Keratinocyte (primary cell): ENCODE data around the gene PLCG2. TPM values are rescaled to one million over a fixed set of nuclear protein-coding genes. Genes with fewer than 3 reads are reported as not detected.

Source experiments
- DNase-seq: peaks from one replicate; pipeline ENCODE4 v3.0.0-alpha.2; 2011; ENCODE audit warnings: low read depth, missing footprints, low spot score
- FAIRE-seq: peaks from 2 replicates; lab custom pipeline; 2011; peaks lifted over from hg19 to GRCh38; lab: Jason Lieb, UNC
- H2AFZ ChIP-seq: 2 replicates; pipeline ENCODE4 v1.6.0; 2012; ENCODE audit warnings: low read length, control low read depth, inconsistent platforms; ENCODE audit not compliant: control insufficient read depth
- H3K27ac ChIP-seq: 2 replicates; pipeline ENCODE4 v1.5.1; 2011; ENCODE audit warnings: low read length; ENCODE audit not compliant: control insufficient read depth, insufficient read depth
- H3K27me3 ChIP-seq: 3 replicates; pipeline ENCODE4 v1.6.0; 2011; ENCODE audit warnings: low read length; ENCODE audit not compliant: control insufficient read depth, insufficient read depth; ENCODE audit errors: extremely low read depth
- H3K36me3 ChIP-seq, 2 experiments: 2 replicates in 1 of 2; 3 replicates in 1 of 2; pipeline ENCODE4 v1.5.1; 2011; ENCODE audit warnings: low read length in 2 of 2, mild to moderate bottlenecking in 1 of 2; ENCODE audit not compliant: control insufficient read depth in 2 of 2, insufficient read depth in 2 of 2; ENCODE audit errors: extremely low read depth in 1 of 2
- H3K4me1 ChIP-seq: 3 replicates; pipeline ENCODE4 v1.5.1; 2011; ENCODE audit warnings: low read length; ENCODE audit not compliant: control insufficient read depth, insufficient read depth; ENCODE audit errors: extremely low read depth
- H3K4me2 ChIP-seq: 3 replicates; pipeline ENCODE4 v1.6.0; 2011; ENCODE audit warnings: low read depth, low read length; ENCODE audit not compliant: control insufficient read depth, insufficient read depth; ENCODE audit errors: extremely low read depth
- H3K4me3 ChIP-seq, 3 experiments: fragments of 200-600 bp in 1 of 3; sonication (generic) in 1 of 3; 2 replicates in 2 of 3; 3 replicates in 1 of 3; pipeline ENCODE4 v1.5.1; 2011 to 2016; ENCODE audit warnings: low read length in 3 of 3, mild to moderate bottlenecking in 3 of 3, control low read depth in 2 of 3, inconsistent platforms in 1 of 3, low read depth in 1 of 3, mixed read lengths in 1 of 3, mixed run types in 1 of 3, moderate library complexity in 1 of 3; ENCODE audit not compliant: control insufficient read depth in 2 of 3, insufficient read depth in 2 of 3; ENCODE audit errors: extremely low read depth in 1 of 3
- H3K79me2 ChIP-seq: 2 replicates; pipeline ENCODE4 v1.6.0; 2012; ENCODE audit warnings: low read length; ENCODE audit not compliant: control insufficient read depth, insufficient read depth
- H3K9ac ChIP-seq: 3 replicates; pipeline ENCODE4 v1.6.0; 2011; ENCODE audit warnings: low read length; ENCODE audit not compliant: control insufficient read depth, insufficient read depth; ENCODE audit errors: extremely low read depth
- H3K9me1 ChIP-seq: 3 replicates; pipeline ENCODE4 v1.6.0; 2011; ENCODE audit warnings: low read length; ENCODE audit not compliant: control insufficient read depth, insufficient read depth; ENCODE audit errors: extremely low read depth
- H3K9me3 ChIP-seq: 2 replicates; pipeline ENCODE4 v1.5.1; 2012; ENCODE audit warnings: low read depth, low read length; ENCODE audit not compliant: control insufficient read depth
- H4K20me1 ChIP-seq: 3 replicates; pipeline ENCODE4 v1.6.0; 2011; ENCODE audit warnings: low read length; ENCODE audit not compliant: control insufficient read depth, insufficient read depth; ENCODE audit errors: extremely low read depth
- EZH2 ChIP-seq: IDR thresholded peaks from one replicate; pipeline ENCODE4 v1.6.1; 2012; ENCODE audit warnings: inconsistent platforms, mild to moderate bottlenecking, low read length, moderate library complexity
- dilution Hi-C: fragments of 300-500 bp; cut with MboI; formaldehyde crosslinking; loops from one replicate; pipeline ENCODE4 v1.7.0; 2020; ENCODE audit warnings: low sequenced_read_pairs; ENCODE audit not compliant: extremely low pct_ligation_motif_present
- polyA plus RNA-seq, 5 experiments: library from polyadenylated mRNA; depleted of rRNA in 3 of 5; stranded (reverse) in 3 of 5; stranded (forward) in 1 of 5; unstranded in 1 of 5; fragments of >200 nt; gene quantifications; 1 replicate in 1 of 5; 2 replicates in 3 of 5; 3 replicates in 1 of 5; pipeline versions ENCODE4 v1.2.1 to v1.2.3, GENCODE V29; 2011 to 2012; ENCODE audit warnings: missing spikeins in 2 of 5, low read depth in 1 of 5, low replicate concordance in 1 of 5
- TF ChIP-seq, protein P1 (sequence below), 3 experiments: IDR thresholded peaks in 1 of 3; conservative IDR thresholded peaks in 1 of 3; optimal IDR thresholded peaks in 1 of 3; 2 replicates in 2 of 3; 3 replicates in 1 of 3; pipeline versions ENCODE3 to v1.5.1; 2011; ENCODE audit warnings: low read length in 3 of 3, mild to moderate bottlenecking in 3 of 3, moderate library complexity in 2 of 3, control low read depth in 1 of 3, inconsistent platforms in 1 of 3; ENCODE audit not compliant: insufficient read depth in 2 of 3; ENCODE audit errors: extremely low read depth in 1 of 3

Gene PLCG2
- polyA plus RNA-seq, 1 donor (not counting 4 experiments of a cell fraction or from before 2014, with no cell fraction given): 3.5 TPM

DNA sequence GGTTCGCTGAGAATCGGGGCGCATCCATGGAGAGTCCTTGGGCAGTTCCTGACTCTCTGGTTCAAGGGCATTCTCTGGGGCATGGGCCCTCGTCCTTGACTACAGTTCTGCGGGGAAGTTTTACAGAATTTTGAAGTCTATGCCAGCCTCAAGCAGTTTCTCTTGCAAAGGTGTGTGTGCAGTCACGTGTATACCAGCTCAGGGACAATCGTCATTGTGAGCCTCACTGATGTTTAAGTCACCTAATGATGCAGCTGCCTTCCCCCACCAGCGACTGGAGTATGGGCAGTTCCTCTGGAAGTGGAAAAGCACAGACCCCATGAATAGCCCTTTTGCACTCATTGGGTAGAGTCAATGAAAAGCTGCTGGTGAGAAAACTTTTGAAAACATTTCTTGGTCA, 1.3 kb downstream of the PLCG2 start:
- H3K9me3 ChIP-seq: no peaks in the 10 kb centered on the region
- no peak for DNase-seq
- H3K27ac ChIP-seq: no peak overlapping the region
- no peaks in the 10 kb centered on the region for H3K79me2 ChIP-seq
- peaks cover 4% of the 10 kb centered on the region for H3K4me1 ChIP-seq
- H3K9me1 ChIP-seq: no peaks in the 10 kb centered on the region
- H3K27me3 ChIP-seq: peaks cover 26% of the 10 kb centered on the region
- dilution Hi-C loops: no loop called here
- no peak overlapping the region for H3K9ac ChIP-seq
- no peaks in the 10 kb centered on the region for H4K20me1 ChIP-seq
- H3K4me2 ChIP-seq: peak overlapping the region; percentile 84
- no peak overlapping the region for H3K4me3 ChIP-seq
- H2AFZ ChIP-seq: no peak overlapping the region
- H3K36me3 ChIP-seq: peaks cover 0 to 2% of the 10 kb centered on the region in 2 experiments
- no peak for FAIRE-seq
- TF ChIP-seq, protein P1, sequence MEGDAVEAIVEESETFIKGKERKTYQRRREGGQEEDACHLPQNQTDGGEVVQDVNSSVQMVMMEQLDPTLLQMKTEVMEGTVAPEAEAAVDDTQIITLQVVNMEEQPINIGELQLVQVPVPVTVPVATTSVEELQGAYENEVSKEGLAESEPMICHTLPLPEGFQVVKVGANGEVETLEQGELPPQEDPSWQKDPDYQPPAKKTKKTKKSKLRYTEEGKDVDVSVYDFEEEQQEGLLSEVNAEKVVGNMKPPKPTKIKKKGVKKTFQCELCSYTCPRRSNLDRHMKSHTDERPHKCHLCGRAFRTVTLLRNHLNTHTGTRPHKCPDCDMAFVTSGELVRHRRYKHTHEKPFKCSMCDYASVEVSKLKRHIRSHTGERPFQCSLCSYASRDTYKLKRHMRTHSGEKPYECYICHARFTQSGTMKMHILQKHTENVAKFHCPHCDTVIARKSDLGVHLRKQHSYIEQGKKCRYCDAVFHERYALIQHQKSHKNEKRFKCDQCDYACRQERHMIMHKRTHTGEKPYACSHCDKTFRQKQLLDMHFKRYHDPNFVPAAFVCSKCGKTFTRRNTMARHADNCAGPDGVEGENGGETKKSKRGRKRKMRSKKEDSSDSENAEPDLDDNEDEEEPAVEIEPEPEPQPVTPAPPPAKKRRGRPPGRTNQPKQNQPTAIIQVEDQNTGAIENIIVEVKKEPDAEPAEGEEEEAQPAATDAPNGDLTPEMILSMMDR (optimal IDR thresholded peaks at IDR 0.05 in 1 of 3, IDR thresholded peaks at IDR 0.05 in 1 of 3, conservative IDR thresholded peaks at IDR 0.05 in 1 of 3; ENCODE audit: extremely low read depth in 1 of 3, insufficient read depth in 2 of 3, low read length in 3 of 3): no peak
- TF ChIP-seq EZH2: no peak

DNA sequence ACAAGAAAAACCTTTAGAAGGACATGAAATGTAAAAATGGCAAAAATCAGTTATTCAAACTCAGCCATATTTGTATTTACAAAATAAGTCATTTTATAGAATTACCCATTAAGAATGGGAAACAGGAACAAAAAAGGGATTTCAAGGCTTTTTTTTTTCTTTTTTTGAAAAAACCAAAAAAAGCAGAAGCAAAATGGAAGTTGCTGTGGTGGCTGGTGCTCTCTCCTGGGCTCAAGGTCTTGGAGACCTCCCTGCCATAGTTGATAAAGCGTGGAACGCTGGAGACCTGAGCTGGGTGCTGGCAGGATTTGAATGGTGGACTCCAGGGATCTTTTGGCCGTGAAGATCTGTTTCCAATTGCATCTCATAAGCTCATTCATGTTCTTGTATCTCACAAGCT, 3.1 kb downstream of the PLCG2 start:
- no peak for TF ChIP-seq EZH2
- TF ChIP-seq, protein P1 (optimal IDR thresholded peaks at IDR 0.05 in 1 of 3, IDR thresholded peaks at IDR 0.05 in 1 of 3, conservative IDR thresholded peaks at IDR 0.05 in 1 of 3; ENCODE audit: extremely low read depth in 1 of 3, insufficient read depth in 2 of 3, low read length in 3 of 3): no peak
- FAIRE-seq: no peak

More for the DNA sequence above, 3.1 kb downstream of the PLCG2 start:
- no peak overlapping the region for H3K4me2 ChIP-seq
- peaks cover 12% of the 10 kb centered on the region for H3K4me1 ChIP-seq
- H3K27ac ChIP-seq: no peak overlapping the region
- dilution Hi-C loops: no loop called here
- H4K20me1 ChIP-seq: no peaks in the 10 kb centered on the region
- H3K9me3 ChIP-seq: no peaks in the 10 kb centered on the region
- no peak overlapping the region for H3K9ac ChIP-seq
- H3K4me3 ChIP-seq: no peak overlapping the region
- H3K27me3 ChIP-seq: peaks cover 26% of the 10 kb centered on the region
- DNase-seq: no peak
- H3K36me3 ChIP-seq: peaks cover 0 to 2% of the 10 kb centered on the region in 2 experiments
- H3K9me1 ChIP-seq: no peaks in the 10 kb centered on the region
- H2AFZ ChIP-seq: no peak overlapping the region
- H3K79me2 ChIP-seq: no peaks in the 10 kb centered on the region
